GM10266 (cell line): ENCODE measurements around the gene TANGO6.

Experiments used
- DNase-seq: peaks from one replicate; pipeline ENCODE4 v3.0.0; 2012; ENCODE audit errors: extremely low spot score
- TF ChIP-seq, protein P1 (sequence below): IDR thresholded peaks from 2 replicates; pipeline ENCODE4 v1.5.1; 2012; ENCODE audit warnings: mild to moderate bottlenecking, low read depth; ENCODE audit not compliant: control insufficient read depth, insufficient read depth; ENCODE audit errors: missing control alignments

TANGO6 gene

GRCh38 chr16:68898026-68898425, 54.7 kb downstream of the TANGO6 start:
- TF ChIP-seq, protein P1, sequence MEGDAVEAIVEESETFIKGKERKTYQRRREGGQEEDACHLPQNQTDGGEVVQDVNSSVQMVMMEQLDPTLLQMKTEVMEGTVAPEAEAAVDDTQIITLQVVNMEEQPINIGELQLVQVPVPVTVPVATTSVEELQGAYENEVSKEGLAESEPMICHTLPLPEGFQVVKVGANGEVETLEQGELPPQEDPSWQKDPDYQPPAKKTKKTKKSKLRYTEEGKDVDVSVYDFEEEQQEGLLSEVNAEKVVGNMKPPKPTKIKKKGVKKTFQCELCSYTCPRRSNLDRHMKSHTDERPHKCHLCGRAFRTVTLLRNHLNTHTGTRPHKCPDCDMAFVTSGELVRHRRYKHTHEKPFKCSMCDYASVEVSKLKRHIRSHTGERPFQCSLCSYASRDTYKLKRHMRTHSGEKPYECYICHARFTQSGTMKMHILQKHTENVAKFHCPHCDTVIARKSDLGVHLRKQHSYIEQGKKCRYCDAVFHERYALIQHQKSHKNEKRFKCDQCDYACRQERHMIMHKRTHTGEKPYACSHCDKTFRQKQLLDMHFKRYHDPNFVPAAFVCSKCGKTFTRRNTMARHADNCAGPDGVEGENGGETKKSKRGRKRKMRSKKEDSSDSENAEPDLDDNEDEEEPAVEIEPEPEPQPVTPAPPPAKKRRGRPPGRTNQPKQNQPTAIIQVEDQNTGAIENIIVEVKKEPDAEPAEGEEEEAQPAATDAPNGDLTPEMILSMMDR, result no peak
- no peak for DNase-seq

- TF ChIP-seq, protein P1, result no peak
- DNase-seq, result no peak
Measured at GRCh38 chr16:68900009-68900408, 56.7 kb downstream of the TANGO6 start.

DNA sequence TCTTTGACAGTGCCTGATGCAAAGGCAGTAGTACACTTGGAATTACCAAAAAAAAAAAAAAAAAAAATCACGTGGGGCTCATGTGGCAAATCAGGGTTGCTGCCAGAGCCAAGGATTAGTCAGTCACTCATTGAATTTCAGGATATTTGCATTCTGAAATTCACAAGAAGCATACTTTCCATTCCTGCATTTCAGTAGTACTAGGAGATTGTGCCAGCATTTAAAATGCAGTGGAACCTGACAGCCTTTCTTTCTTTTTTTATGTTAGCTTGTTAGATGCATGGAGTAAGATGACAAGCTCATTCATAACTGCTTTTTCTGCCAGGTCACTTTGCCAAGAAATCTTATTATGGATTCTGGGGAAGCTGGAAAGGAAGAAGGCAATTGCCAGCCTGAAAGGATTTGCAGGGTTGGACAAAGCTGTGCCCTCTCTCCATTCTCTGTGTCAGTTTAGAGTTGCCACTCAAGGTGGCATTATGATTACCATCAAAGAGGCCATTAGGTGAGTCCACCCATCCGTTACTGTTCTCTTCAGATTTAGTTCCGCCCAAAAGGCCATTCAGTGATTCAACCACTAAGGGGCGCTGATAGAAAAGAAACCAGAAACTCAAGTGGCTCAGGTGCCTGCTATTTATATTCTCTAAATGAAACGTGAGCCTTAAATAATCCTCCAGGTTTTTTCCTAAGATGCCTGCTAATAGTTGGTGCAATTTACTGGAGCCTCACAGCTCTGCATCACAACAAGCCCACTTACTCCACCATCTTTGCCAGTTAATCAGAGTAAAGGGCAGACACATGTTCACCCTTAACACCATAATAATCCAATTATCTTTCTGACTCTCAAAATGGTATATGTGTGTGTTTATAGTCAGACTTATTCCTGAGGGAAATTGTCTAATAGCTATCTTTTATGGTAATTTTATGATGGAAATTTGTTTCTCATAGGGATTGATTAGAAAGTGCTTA, 59.0 kb downstream of the TANGO6 start:
- DNase-seq, result peak; percentile 35
- TF ChIP-seq, protein P1, result peak; percentile 56

DNA sequence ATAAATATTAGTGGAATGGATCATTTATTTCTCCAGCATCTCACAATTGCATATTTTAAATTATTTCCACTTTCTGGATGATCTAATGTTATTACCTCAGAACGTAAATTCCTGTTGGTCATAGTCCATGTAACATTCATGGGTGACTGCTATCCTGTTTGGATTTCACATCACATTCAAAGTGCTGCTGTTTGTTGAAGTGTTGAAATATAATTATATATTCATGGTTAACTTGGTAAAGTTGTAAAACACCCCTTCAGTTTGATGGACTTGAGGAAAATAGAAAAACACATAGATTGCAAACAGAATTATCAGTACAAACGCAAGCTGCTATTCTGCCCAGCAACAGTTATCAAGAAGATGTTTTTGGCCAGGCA, 59.6 kb downstream of the TANGO6 start:
- TF ChIP-seq, protein P1, result no peak
- DNase-seq, result no peak

GRCh38 chr16:68907297-68907696, 64.0 kb downstream of the TANGO6 start:
- no peak for DNase-seq
- TF ChIP-seq, protein P1, result no peak

- no peak for DNase-seq
- TF ChIP-seq, protein P1, result no peak
Measured at GRCh38 chr16:68907781-68908181, 64.5 kb downstream of the TANGO6 start.

DNA sequence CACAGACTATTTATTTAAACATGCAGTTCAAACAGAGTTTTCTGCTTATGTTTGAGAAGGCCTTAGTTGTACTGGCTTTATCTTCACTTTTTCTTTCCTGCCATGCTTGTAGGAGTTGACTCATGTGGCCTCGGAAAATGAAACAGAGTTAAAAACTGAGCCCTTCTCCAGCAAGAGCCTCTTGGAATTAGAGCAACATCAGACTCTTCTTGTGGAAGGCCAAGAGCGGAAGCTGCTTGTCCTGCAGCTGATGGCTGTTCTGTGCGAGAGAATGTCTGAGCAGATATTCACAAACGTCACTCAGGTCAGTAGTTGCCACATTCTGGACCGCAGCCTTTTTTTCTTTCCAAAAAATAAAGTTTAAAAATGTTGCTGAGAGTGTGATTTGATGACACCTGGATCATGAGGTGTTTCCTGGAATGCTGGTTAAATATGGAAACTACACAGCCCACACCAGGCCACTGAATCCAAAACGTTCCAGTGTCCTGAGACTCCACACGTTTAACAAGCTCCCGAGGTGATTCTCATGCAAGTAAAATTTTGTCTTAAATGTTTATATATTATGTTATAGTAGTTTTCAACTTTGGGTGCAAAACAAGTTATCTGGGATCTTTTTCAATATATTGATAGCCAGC, 65.9 kb downstream of the TANGO6 start:
- no peak for DNase-seq
- TF ChIP-seq, protein P1, result no peak
